HUES48 (cell line): ENCODE data around the gene GAB2.
"Not testable (repeated sequence)": the region's sequence is repeated elsewhere in the genome, so short reads cannot be mapped to it uniquely, and the experiment has no call there.

Source experiments
- H3K27ac ChIP-seq: one replicate; pipeline ENCODE4 v1.7.0; 2013; ENCODE audit warnings: low read depth, low read length, inconsistent platforms
- H3K27me3 ChIP-seq: 2 replicates; pipeline ENCODE4 v1.6.1; 2013; ENCODE audit warnings: mild to moderate bottlenecking, low read length; ENCODE audit not compliant: control insufficient read depth, insufficient read depth
- H3K36me3 ChIP-seq: 2 replicates; pipeline ENCODE4 v1.6.1; 2013; ENCODE audit warnings: low read length; ENCODE audit not compliant: control insufficient read depth, insufficient read depth
- H3K4me1 ChIP-seq: 2 replicates; pipeline ENCODE4 v1.6.1; 2013; ENCODE audit warnings: mild to moderate bottlenecking, low read length; ENCODE audit not compliant: control insufficient read depth, insufficient read depth
- H3K4me3 ChIP-seq: 2 replicates; pipeline ENCODE4 v1.5.1; 2013; ENCODE audit warnings: mild to moderate bottlenecking, low read depth, low read length
- H3K9ac ChIP-seq: 2 replicates; pipeline ENCODE4 v1.6.1; 2013; ENCODE audit warnings: mild to moderate bottlenecking, low read depth, low read length, moderate library complexity
- H3K9me3 ChIP-seq: 2 replicates; pipeline ENCODE4 v1.6.1; 2013; ENCODE audit warnings: low read length; ENCODE audit not compliant: control insufficient read depth, insufficient read depth

GAB2 gene

GRCh38 chr11:78175862-78176261, 241.8 kb downstream of the GAB2 start:
- H3K4me3 ChIP-seq, H3K36me3 ChIP-seq, H3K27ac ChIP-seq, H3K9ac ChIP-seq, H3K27me3 ChIP-seq, H3K9me3 ChIP-seq, H3K4me1 ChIP-seq: not testable (repeated sequence)

GRCh38 chr11:78171951-78172350, 245.7 kb downstream of the GAB2 start:
- no peaks in the 10 kb centered on the region for H3K36me3 ChIP-seq
- no peaks in the 10 kb centered on the region for H3K9me3 ChIP-seq
- H3K4me1 ChIP-seq = no peaks in the 10 kb centered on the region
- no peak overlapping the region for H3K9ac ChIP-seq
- H3K27me3 ChIP-seq = no peaks in the 10 kb centered on the region
- no peak overlapping the region for H3K27ac ChIP-seq
- H3K4me3 ChIP-seq = no peak overlapping the region

GRCh38 chr11:78170874-78171549, 246.6 kb downstream of the GAB2 start:
- Histone ChIP-seq H3K36me3 (no peaks in the 10 kb centered on the region), H3K27me3 (no peaks in the 10 kb centered on the region), H3K9ac (no peak overlapping the region), H3K9me3 (no peaks in the 10 kb centered on the region), H3K4me1 (no peaks in the 10 kb centered on the region), H3K27ac (no peak overlapping the region), H3K4me3 (no peak overlapping the region)

- no peak overlapping the region for H3K9ac ChIP-seq
- no peaks in the 10 kb centered on the region for H3K27me3 ChIP-seq
- H3K27ac ChIP-seq = no peak overlapping the region
- H3K4me3 ChIP-seq = no peak overlapping the region
- no peaks in the 10 kb centered on the region for H3K36me3 ChIP-seq
- H3K9me3 ChIP-seq = no peaks in the 10 kb centered on the region
- H3K4me1 ChIP-seq = no peaks in the 10 kb centered on the region
These were observed 247.2 kb downstream of the GAB2 start for GRCh38 chr11:78170413-78170812.

- H3K9ac ChIP-seq = no peak overlapping the region
- H3K27ac ChIP-seq = no peak overlapping the region
- no peak overlapping the region for H3K4me3 ChIP-seq
- H3K9me3 ChIP-seq = no peaks in the 10 kb centered on the region
- H3K27me3 ChIP-seq = no peaks in the 10 kb centered on the region
- H3K4me1 ChIP-seq = no peaks in the 10 kb centered on the region
- no peaks in the 10 kb centered on the region for H3K36me3 ChIP-seq
These were observed 248.8 kb downstream of the GAB2 start for GRCh38 chr11:78168539-78169477.

GRCh38 chr11:78166855-78167469, 250.7 kb downstream of the GAB2 start:
- Histone ChIP-seq H3K9ac (no peak overlapping the region), H3K4me3 (no peak overlapping the region), H3K36me3 (no peaks in the 10 kb centered on the region), H3K27me3 (no peaks in the 10 kb centered on the region), H3K9me3 (no peaks in the 10 kb centered on the region), H3K27ac (no peak overlapping the region), H3K4me1 (no peaks in the 10 kb centered on the region)
